ENCODE data around the gene LTBP3.
A peak's percentile ranks its signal among the peaks of the same experiment; 100 is the strongest.

Gene LTBP3

DNA sequence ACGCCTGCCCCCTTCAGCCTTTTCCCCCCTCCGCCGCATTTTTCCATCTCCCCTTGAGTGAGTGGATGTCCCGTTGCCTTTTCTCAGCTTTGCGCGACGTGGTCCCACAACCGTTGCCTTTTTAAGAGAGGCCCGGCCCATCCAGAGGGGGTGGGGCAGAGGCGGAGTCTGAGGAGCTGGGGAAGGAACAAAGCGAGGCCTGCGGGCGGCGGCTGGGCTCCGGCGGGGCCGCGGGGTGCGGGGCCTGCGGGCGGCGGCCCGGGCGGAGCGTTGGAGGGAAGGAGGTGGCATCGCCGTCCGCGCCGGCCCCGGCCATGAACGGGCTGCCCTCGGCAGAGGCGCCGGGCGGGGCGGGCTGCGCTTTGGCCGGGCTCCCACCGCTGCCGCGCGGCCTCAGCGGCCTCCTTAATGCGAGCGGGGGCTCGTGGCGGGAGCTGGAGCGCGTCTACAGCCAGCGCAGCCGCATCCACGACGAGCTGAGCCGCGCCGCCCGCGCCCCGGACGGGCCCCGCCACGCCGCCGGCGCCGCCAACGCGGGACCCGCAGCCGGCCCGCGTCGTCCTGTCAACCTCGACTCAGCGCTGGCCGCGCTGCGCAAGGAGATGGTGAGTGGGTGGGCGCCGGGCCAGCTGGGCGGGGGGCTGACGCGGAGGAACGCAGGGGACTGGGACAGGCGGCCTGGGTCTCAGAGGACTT is 14.3 kb upstream of the LTBP3 start, which contains the start of gene FAM89B (continued):
- TF ChIP-seq, protein P1, sequence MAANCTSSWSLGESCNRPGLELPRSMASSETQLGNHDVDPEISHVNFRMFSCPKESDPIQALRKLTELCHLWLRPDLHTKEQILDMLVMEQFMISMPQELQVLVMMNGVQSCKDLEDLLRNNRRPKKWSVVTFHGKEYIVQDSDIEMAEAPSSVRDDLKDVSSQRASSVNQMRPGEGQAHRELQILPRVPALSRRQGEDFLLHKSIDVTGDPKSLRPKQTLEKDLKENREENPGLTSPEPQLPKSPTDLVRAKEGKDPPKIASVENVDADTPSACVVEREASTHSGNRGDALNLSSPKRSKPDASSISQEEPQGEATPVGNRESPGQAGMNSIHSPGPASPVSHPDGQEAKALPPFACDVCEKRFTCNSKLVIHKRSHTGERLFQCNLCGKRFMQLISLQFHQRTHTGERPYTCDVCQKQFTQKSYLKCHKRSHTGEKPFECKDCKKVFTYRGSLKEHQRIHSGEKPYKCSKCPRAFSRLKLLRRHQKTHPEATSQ (tag by site-specific recombination; IDR thresholded peaks at IDR 0.05) = no peak
- peak; percentile 72 for TF ChIP-seq SP3 (tag by site-specific recombination; IDR thresholded peaks at IDR 0.05)
- TF ChIP-seq, protein P2, sequence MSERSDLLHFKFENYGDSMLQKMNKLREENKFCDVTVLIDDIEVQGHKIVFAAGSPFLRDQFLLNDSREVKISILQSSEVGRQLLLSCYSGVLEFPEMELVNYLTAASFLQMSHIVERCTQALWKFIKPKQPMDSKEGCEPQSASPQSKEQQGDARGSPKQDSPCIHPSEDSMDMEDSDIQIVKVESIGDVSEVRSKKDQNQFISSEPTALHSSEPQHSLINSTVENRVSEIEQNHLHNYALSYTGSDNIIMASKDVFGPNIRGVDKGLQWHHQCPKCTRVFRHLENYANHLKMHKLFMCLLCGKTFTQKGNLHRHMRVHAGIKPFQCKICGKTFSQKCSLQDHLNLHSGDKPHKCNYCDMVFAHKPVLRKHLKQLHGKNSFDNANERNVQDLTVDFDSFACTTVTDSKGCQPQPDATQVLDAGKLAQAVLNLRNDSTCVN (tag by site-specific recombination; optimal IDR thresholded peaks at IDR 0.05) = peak; percentile 14
- TF ChIP-seq ZNF433 (tag by site-specific recombination; IDR thresholded peaks at IDR 0.05; ENCODE audit: low read depth) = no peak
- no peak for TF ChIP-seq REPIN1 (tag by site-specific recombination; IDR thresholded peaks at IDR 0.05; ENCODE audit: low read depth)

DNA sequence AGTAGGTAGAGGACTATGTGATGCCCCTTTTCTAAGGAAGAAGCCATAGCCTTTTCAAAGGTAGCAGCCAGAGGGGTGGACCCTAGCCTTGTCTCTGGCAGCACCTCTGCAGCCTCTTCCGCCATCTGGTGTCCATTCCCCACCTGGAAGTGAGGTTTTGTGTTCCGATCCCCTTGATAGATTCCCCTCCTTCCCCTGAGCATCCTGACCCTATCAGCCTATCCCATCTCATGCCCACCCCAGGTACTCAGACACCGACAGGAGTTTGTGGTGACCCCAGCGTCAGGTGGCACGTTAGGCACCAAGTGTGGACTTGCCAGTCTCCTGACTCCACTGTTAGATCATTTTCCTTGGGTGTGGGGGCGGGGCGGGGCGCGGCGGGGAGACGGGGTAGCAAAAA is 13.8 kb upstream of the LTBP3 start:
- Histone ChIP-seq H3K36me3 (ENCODE audit: control insufficient read depth in 2 of 2, insufficient read depth in 1 of 2, low read length in 2 of 2) (peaks cover 0 to 18% of the 10 kb centered on the region in 2 experiments; a peak in 1 of 3 replicates), H3K9me3 (ENCODE audit: control insufficient read depth, insufficient read depth, low read depth, low read length) (no peaks in the 10 kb centered on the region), H3K27ac (ENCODE audit: extremely low read depth, low read depth, low read length) (no peak overlapping the region; the same call in 1 of the 2 replicates), H3K4me3 (ENCODE audit: low read depth, low read length) (peak overlapping the region; percentile 60), H3K4me1 (ENCODE audit: control insufficient read depth, insufficient read depth, low read length) (peaks cover 17% of the 10 kb centered on the region; the same call in 1 of the 2 replicates)
- CTCF ChIA-PET = interaction anchor here (0.6 to 5.6 kb wide), 19 partner anchors 11 to 140 kb away, joined by 3 to 133 read pairs (median 5); partner anchors contain the start of genes KAT5 and LTBP3
- POLR2A ChIA-PET = interaction anchor here (0.6 to 4.2 kb wide), 15 partner anchors 12 to 200 kb away, joined by 3 to 39 read pairs (median 6); partner anchors contain the start of genes LTBP3, MALAT1, MAP3K11 and NEAT1
- TF ChIP-seq ZNF114 (tag by site-specific recombination; IDR thresholded peaks at IDR 0.05) = no peak
- TF ChIP-seq ZBTB48 (tag by site-specific recombination; IDR thresholded peaks at IDR 0.05) = 0 out of 2 replicates have a peak, but pooled peaks have one; percentile 18
- TF ChIP-seq ZNF529 (tag by site-specific recombination; IDR thresholded peaks at IDR 0.05; ENCODE audit: insufficient replicate concordance) = no peak
- no peak for TF ChIP-seq HOXD13 (CRISPR knock-in tag; IDR thresholded peaks at IDR 0.05; ENCODE audit: borderline replicate concordance)
- TF ChIP-seq, protein P3, sequence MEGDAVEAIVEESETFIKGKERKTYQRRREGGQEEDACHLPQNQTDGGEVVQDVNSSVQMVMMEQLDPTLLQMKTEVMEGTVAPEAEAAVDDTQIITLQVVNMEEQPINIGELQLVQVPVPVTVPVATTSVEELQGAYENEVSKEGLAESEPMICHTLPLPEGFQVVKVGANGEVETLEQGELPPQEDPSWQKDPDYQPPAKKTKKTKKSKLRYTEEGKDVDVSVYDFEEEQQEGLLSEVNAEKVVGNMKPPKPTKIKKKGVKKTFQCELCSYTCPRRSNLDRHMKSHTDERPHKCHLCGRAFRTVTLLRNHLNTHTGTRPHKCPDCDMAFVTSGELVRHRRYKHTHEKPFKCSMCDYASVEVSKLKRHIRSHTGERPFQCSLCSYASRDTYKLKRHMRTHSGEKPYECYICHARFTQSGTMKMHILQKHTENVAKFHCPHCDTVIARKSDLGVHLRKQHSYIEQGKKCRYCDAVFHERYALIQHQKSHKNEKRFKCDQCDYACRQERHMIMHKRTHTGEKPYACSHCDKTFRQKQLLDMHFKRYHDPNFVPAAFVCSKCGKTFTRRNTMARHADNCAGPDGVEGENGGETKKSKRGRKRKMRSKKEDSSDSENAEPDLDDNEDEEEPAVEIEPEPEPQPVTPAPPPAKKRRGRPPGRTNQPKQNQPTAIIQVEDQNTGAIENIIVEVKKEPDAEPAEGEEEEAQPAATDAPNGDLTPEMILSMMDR (tag by site-specific recombination; IDR thresholded peaks at IDR 0.05) = peak; percentile 79
- peak; percentile 36 for TF ChIP-seq ZNF654 (tag by site-specific recombination; IDR thresholded peaks at IDR 0.05; ENCODE audit: low read depth)
- no peak for TF ChIP-seq KLF7 (tag by site-specific recombination; IDR thresholded peaks at IDR 0.05; ENCODE audit: borderline replicate concordance)
- 0 out of 2 replicates have a peak, but pooled peaks have one; percentile 11 for TF ChIP-seq ZNF341 (tag by site-specific recombination; IDR thresholded peaks at IDR 0.05; ENCODE audit: low read depth)
- TF ChIP-seq ZBTB11 (tag by site-specific recombination; conservative IDR thresholded peaks at IDR 0.05; ENCODE audit: low read depth) = peak; percentile 35; the same call in 1 of the 2 replicates
- 0 out of 2 replicates have a peak, but pooled peaks have one; percentile 19 for TF ChIP-seq ZNF366 (tag by site-specific recombination; conservative IDR thresholded peaks at IDR 0.05)
- TF ChIP-seq ZNF501 (tag by site-specific recombination; IDR thresholded peaks at IDR 0.05) = no peak
- no peak for TF ChIP-seq ZNF792 (tag by site-specific recombination; IDR thresholded peaks at IDR 0.05)
- TF ChIP-seq ZNF621 (tag by site-specific recombination; IDR thresholded peaks at IDR 0.05) = no peak
- TF ChIP-seq, protein P4, sequence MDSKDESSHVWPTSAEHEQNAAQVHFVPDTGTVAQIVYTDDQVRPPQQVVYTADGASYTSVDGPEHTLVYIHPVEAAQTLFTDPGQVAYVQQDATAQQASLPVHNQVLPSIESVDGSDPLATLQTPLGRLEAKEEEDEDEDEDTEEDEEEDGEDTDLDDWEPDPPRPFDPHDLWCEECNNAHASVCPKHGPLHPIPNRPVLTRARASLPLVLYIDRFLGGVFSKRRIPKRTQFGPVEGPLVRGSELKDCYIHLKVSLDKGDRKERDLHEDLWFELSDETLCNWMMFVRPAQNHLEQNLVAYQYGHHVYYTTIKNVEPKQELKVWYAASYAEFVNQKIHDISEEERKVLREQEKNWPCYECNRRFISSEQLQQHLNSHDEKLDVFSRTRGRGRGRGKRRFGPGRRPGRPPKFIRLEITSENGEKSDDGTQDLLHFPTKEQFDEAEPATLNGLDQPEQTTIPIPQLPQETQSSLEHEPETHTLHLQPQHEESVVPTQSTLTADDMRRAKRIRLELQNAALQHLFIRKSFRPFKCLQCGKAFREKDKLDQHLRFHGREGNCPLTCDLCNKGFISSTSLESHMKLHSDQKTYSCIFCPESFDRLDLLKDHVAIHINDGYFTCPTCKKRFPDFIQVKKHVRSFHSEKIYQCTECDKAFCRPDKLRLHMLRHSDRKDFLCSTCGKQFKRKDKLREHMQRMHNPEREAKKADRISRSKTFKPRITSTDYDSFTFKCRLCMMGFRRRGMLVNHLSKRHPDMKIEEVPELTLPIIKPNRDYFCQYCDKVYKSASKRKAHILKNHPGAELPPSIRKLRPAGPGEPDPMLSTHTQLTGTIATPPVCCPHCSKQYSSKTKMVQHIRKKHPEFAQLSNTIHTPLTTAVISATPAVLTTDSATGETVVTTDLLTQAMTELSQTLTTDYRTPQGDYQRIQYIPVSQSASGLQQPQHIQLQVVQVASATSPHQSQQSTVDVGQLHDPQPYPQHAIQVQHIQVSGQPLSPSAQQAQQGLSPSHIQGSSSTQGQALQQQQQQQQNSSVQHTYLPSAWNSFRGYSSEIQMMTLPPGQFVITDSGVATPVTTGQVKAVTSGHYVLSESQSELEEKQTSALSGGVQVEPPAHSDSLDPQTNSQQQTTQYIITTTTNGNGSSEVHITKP (tag by site-specific recombination; IDR thresholded peaks at IDR 0.05) = peak; percentile 72
- no peak for TF ChIP-seq ZNF302 (tag by site-specific recombination; IDR thresholded peaks at IDR 0.05; ENCODE audit: low read depth)
- no peak for TF ChIP-seq MEIS1 (CRISPR knock-in tag; IDR thresholded peaks at IDR 0.05; ENCODE audit: borderline replicate concordance)
- TF ChIP-seq ZNF184 (tag by site-specific recombination; IDR thresholded peaks at IDR 0.05) = no peak

Data from HEK293 (cell line).